Measurements from ENCODE around the gene SLC9A5. TPM values are rescaled to one million over a fixed set of nuclear protein-coding genes. Genes with fewer than 3 reads are reported as not detected.

Gene SLC9A5
- total and polyA plus RNA-seq, 9 donors, result 0.36 to 3.1 (median 1.2) TPM

- TF ChIP-seq POLR2A (IDR thresholded peaks at IDR 0.05) (no peak), EP300 (IDR thresholded peaks at IDR 0.05) (no peak), CTCF (IDR thresholded peaks at IDR 0.05) (no peak)
- H3K4me1 ChIP-seq (ENCODE audit: insufficient read depth), result no peaks in the 10 kb centered on the region
- 85 to 88% (median 87%) methylated on average over 10 of the region's 10 CpGs for WGBS, 3 donors
- no peaks in the 10 kb centered on the region for H3K27me3 ChIP-seq
- no peak for DNase-seq
- intact Hi-C loops (cut with DNase I), result no loop called here
- no peak overlapping the region for H3K27ac ChIP-seq
- H3K4me3 ChIP-seq, result no peak overlapping the region
- no peaks in the 10 kb centered on the region for H3K36me3 ChIP-seq
- H3K9me3 ChIP-seq, result no peaks in the 10 kb centered on the region
Observed at GRCh38 chr16:67234180-67234597, 14.6 kb upstream of the SLC9A5 start.

- TF ChIP-seq POLR2A (IDR thresholded peaks at IDR 0.05), result no peak
- no peak for TF ChIP-seq CTCF (IDR thresholded peaks at IDR 0.05)
- no peak for TF ChIP-seq EP300 (IDR thresholded peaks at IDR 0.05)
- WGBS, 3 donors, result 84 to 87% (median 85%) methylated on average over 17 of the region's 17 CpGs
- Histone ChIP-seq H3K9me3 (no peaks in the 10 kb centered on the region), H3K4me1 (ENCODE audit: insufficient read depth) (no peaks in the 10 kb centered on the region), H3K27me3 (no peaks in the 10 kb centered on the region), H3K4me3 (no peak overlapping the region), H3K27ac (no peak overlapping the region), H3K36me3 (no peaks in the 10 kb centered on the region)
- DNase-seq, result no peak
- intact Hi-C loops (cut with DNase I), result no loop called here
Observed at GRCh38 chr16:67235816-67236562, 12.8 kb upstream of the SLC9A5 start.

- intact Hi-C loops (cut with DNase I), result no loop called here
- Histone ChIP-seq H3K4me3 (no peak overlapping the region), H3K27me3 (no peaks in the 10 kb centered on the region), H3K36me3 (no peaks in the 10 kb centered on the region), H3K27ac (no peak overlapping the region), H3K9me3 (no peaks in the 10 kb centered on the region), H3K4me1 (ENCODE audit: insufficient read depth) (peaks cover 3% of the 10 kb centered on the region)
- TF ChIP-seq CTCF (IDR thresholded peaks at IDR 0.05), result no peak
- no peak for TF ChIP-seq EP300 (IDR thresholded peaks at IDR 0.05)
- TF ChIP-seq POLR2A (IDR thresholded peaks at IDR 0.05), result no peak
- 74 to 78% (median 76%) methylated on average over 47 to 50 of the region's 50 CpGs for WGBS, 3 donors
- peak in 3 of 5 donors; percentile 48 to 70 (median 55) for DNase-seq
Observed at GRCh38 chr16:67236563-67237395, 12.0 kb upstream of the SLC9A5 start.

GRCh38 chr16:67237396-67238277 is 11.1 kb upstream of the SLC9A5 start:
- DNase-seq, result no peak

More at GRCh38 chr16:67237396-67238277, 11.1 kb upstream of the SLC9A5 start:
- Histone ChIP-seq H3K36me3 (no peaks in the 10 kb centered on the region), H3K4me1 (ENCODE audit: insufficient read depth) (peaks cover 3% of the 10 kb centered on the region), H3K9me3 (no peaks in the 10 kb centered on the region), H3K27ac (no peak overlapping the region), H3K4me3 (no peak overlapping the region), H3K27me3 (no peaks in the 10 kb centered on the region)
- 66 to 72% (median 72%) methylated on average over 16 of the region's 16 CpGs for WGBS, 3 donors
- TF ChIP-seq POLR2A (IDR thresholded peaks at IDR 0.05) (no peak), EP300 (IDR thresholded peaks at IDR 0.05) (no peak)
- intact Hi-C loops (cut with DNase I), result no loop called here

Data from ovary (tissue), 9 donors.